PC-3 (cell line): Measurements from ENCODE around the gene TSHZ2. TPM values are rescaled to one million over a fixed set of nuclear protein-coding genes. Genes with fewer than 3 reads are reported as not detected.

Experiments
- ATAC-seq: fragments of 200-7000 bp; cut with Tn5 transposase; 2 replicates; pipeline ENCODE4 v1.9.1; 2020; ENCODE audit warnings: mild to moderate bottlenecking, moderate library complexity
- BruUV-seq: library from RNA; stranded (reverse); fragments of 400-500 nt; replicated peaks from 2 replicates; lab custom pipeline; 2021; lab: Mats Ljungman, UMichigan
- CTCF ChIA-PET: fragments of 300-600 bp; sonication (Branson Sonifier 250); formaldehyde crosslinking; loops from one replicate; lab custom pipeline; 2022; ENCODE audit warnings: antibody characterized with exemption; lab: Charles Lee
- POLR2A ChIA-PET: fragments of 300-600 bp; sonication (Branson Sonifier 250); formaldehyde crosslinking; loops from one replicate; lab custom pipeline; 2022; ENCODE audit warnings: antibody characterized with exemption; ENCODE audit not compliant: unreplicated experiment; lab: Charles Lee
- DNase-seq: peaks from one replicate; pipeline ENCODE4 v3.0.0-alpha.2; 2015
- H2AFZ ChIP-seq: fragments of 300-600 bp; sonication (generic); 2 replicates; pipeline ENCODE4 v1.6.0; 2016; ENCODE audit warnings: antibody characterized with exemption, low read length
- H3F3A ChIP-seq: fragments of 300-600 bp; sonication (generic); one replicate; pipeline ENCODE4 v1.6.0; 2017; ENCODE audit warnings: antibody characterized with exemption, low read length, control low read depth, mild to moderate bottlenecking; ENCODE audit not compliant: unreplicated experiment
- H3K27ac ChIP-seq: fragments of 300-600 bp; sonication (generic); 2 replicates; pipeline ENCODE4 v1.5.1; 2016; ENCODE audit warnings: mild to moderate bottlenecking, low read length
- H3K27me3 ChIP-seq: fragments of 300-600 bp; sonication (generic); 2 replicates; pipeline ENCODE4 v1.6.1; 2016; ENCODE audit warnings: low read length, mixed read lengths
- H3K36me3 ChIP-seq: fragments of 300-600 bp; sonication (generic); 2 replicates; pipeline ENCODE4 v1.6.1; 2016; ENCODE audit warnings: low read depth, mixed run types, low read length, mixed read lengths
- H3K4me1 ChIP-seq: fragments of 300-600 bp; sonication (generic); 2 replicates; pipeline ENCODE4 v1.5.1; 2016; ENCODE audit warnings: low read length; ENCODE audit not compliant: insufficient read depth
- H3K4me2 ChIP-seq: fragments of 300-600 bp; sonication (generic); 2 replicates; pipeline ENCODE4 v1.6.0; 2016; ENCODE audit warnings: low read length
- H3K4me3 ChIP-seq: fragments of 300-600 bp; sonication (generic); 2 replicates; pipeline ENCODE4 v1.5.1; 2016; ENCODE audit warnings: mild to moderate bottlenecking, low read length, mixed read lengths
- H3K79me2 ChIP-seq: fragments of 300-600 bp; sonication (generic); 2 replicates; pipeline ENCODE4 v1.6.1; 2017; ENCODE audit warnings: low read length, mixed read lengths
- H3K9ac ChIP-seq: fragments of 300-600 bp; sonication (generic); 2 replicates; pipeline ENCODE4 v1.6.0; 2016; ENCODE audit warnings: mild to moderate bottlenecking, low read length
- H3K9me2 ChIP-seq: fragments of 300-600 bp; sonication (generic); replicated peaks from 2 replicates; pipeline ENCODE4 v1.6.1; 2016; ENCODE audit warnings: mixed run types, low read length, mixed read lengths
- H3K9me3 ChIP-seq: fragments of 300-600 bp; sonication (generic); 2 replicates; pipeline ENCODE4 v1.6.1; 2016; ENCODE audit warnings: low read length, mixed read lengths
- H4K20me1 ChIP-seq: fragments of 300-600 bp; sonication (generic); 2 replicates; pipeline ENCODE4 v1.6.1; 2016; ENCODE audit warnings: low read length, mixed read lengths
- CTCF ChIP-seq: fragments of 300-600 bp; sonication (generic); conservative IDR thresholded peaks from 2 replicates; pipeline ENCODE4 v1.5.1; 2017; ENCODE audit warnings: antibody characterized with exemption, low read depth, mild to moderate bottlenecking, low read length
- EZH2 ChIP-seq: fragments of 300-600 bp; sonication (generic); IDR thresholded peaks from one replicate; pipeline ENCODE4 v1.6.1; 2017; ENCODE audit warnings: antibody characterized with exemption, mild to moderate bottlenecking, low read length; ENCODE audit not compliant: unreplicated experiment
- EZH2phosphoT487 ChIP-seq: fragments of 300-600 bp; sonication (generic); IDR thresholded peaks from 2 replicates; pipeline ENCODE4 v1.6.1; 2018; ENCODE audit warnings: mild to moderate bottlenecking, antibody characterized with exemption, low read length, borderline replicate concordance
- intact Hi-C: fragments of 100-400 bp; cut with micrococcal nuclease; formaldehyde crosslinking; loops from 2 replicates; pipeline ENCODE4 v1.9.0; 2023
- total RNA-seq: library from RNA; depleted of rRNA; stranded (reverse); fragments of >200 nt; gene quantifications from 2 replicates; pipeline ENCODE4 v1.2.3, GENCODE V29; 2014

TSHZ2 gene
- total RNA-seq, 1 experiment from 2014 or later, result not detected

DNA sequence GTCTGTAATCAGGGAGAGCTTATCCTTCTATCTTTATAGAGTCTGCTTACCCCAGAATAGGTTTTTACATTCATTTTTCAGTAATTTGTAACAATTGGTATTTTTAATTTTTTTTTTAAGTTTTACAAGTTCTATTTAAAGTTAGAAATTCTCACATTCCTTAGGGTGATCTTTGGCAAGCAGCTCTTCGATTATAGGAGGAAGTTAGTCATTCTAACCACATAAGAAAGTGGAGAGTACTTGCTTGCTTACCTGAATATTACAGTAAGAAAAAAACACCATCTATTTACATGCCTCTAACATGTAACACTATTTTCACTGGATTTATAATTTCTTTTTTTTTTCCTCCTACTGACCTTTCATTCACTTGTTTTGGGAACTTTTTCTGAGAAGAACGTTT is 6.7 kb downstream of the TSHZ2 start:
- ATAC-seq, result no peak
- no peaks in the 10 kb centered on the region for H3F3A ChIP-seq
- no peaks in the 10 kb centered on the region for H4K20me1 ChIP-seq
- H3K27ac ChIP-seq, result no peak overlapping the region
- H3K4me2 ChIP-seq, result no peak overlapping the region
- H3K27me3 ChIP-seq, result peaks cover 70% of the 10 kb centered on the region
- DNase-seq, result no peak
- no peaks in the 10 kb centered on the region for H3K9me2 ChIP-seq
- intact Hi-C loops, result no loop called here
- POLR2A ChIA-PET, result interaction anchor here (0.6 kb wide), 1 partner anchor 119 kb away, joined by 3 read pairs; no protein-coding TSS in a partner anchor
- no peaks in the 10 kb centered on the region for H3K9me3 ChIP-seq
- H3K79me2 ChIP-seq, result no peaks in the 10 kb centered on the region
- TF ChIP-seq EZH2phosphoT487 (no peak), EZH2 (no peak), CTCF (no peak)
- H3K9ac ChIP-seq, result no peak overlapping the region
- no TSS peak for BruUV-seq
- no peaks in the 10 kb centered on the region for H3K36me3 ChIP-seq
- H3K4me3 ChIP-seq, result no peak overlapping the region
- no peak overlapping the region for H2AFZ ChIP-seq
- no peaks in the 10 kb centered on the region for H3K4me1 ChIP-seq
- CTCF ChIA-PET, result no interaction called here

DNA sequence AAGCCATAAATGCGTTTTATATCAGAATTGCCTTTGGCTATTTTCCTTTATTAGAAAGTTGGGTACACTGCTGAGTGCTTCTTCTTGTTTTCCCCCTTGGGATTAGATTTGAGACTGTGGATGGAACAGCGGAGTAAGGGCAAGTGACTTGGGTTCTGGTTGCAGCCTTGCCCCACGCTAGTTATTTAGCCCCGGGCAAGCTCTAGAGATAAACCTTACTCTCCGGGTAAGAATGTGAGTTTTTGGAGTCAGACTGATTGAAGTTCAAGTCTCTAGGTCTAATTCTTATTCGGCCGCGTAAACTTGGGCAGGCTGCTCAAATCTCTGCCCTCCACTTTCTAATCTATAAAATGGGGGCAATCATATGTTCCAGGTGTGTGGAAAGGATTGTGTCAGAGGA is 8.9 kb downstream of the TSHZ2 start:
- no peaks in the 10 kb centered on the region for H3F3A ChIP-seq
- no peak overlapping the region for H3K4me3 ChIP-seq
- intact Hi-C loops, result no loop called here
- POLR2A ChIA-PET, result no interaction called here
- no peak overlapping the region for H3K9ac ChIP-seq
- H3K4me2 ChIP-seq, result no peak overlapping the region
- BruUV-seq, result no TSS peak
- H3K27ac ChIP-seq, result no peak overlapping the region
- ATAC-seq, result no peak
- no peaks in the 10 kb centered on the region for H3K9me3 ChIP-seq
- CTCF ChIA-PET, result no interaction called here
- H3K36me3 ChIP-seq, result no peaks in the 10 kb centered on the region
- no peaks in the 10 kb centered on the region for H4K20me1 ChIP-seq
- no peak for TF ChIP-seq EZH2phosphoT487
- no peak for TF ChIP-seq CTCF
- TF ChIP-seq EZH2, result no peak
- no peaks in the 10 kb centered on the region for H3K4me1 ChIP-seq
- peaks cover 81% of the 10 kb centered on the region for H3K27me3 ChIP-seq
- no peaks in the 10 kb centered on the region for H3K9me2 ChIP-seq
- no peaks in the 10 kb centered on the region for H3K79me2 ChIP-seq
- DNase-seq, result no peak
- no peak overlapping the region for H2AFZ ChIP-seq

- Histone ChIP-seq H3K79me2 (no peaks in the 10 kb centered on the region), H2AFZ (no peak overlapping the region), H3K9ac (no peak overlapping the region), H3K27ac (no peak overlapping the region), H4K20me1 (no peaks in the 10 kb centered on the region), H3K9me3 (no peaks in the 10 kb centered on the region), H3K4me2 (no peak overlapping the region), H3K4me3 (no peak overlapping the region), H3K4me1 (no peaks in the 10 kb centered on the region), H3K36me3 (no peaks in the 10 kb centered on the region), H3F3A (no peaks in the 10 kb centered on the region), H3K27me3 (peaks cover 72% of the 10 kb centered on the region), H3K9me2 (no peaks in the 10 kb centered on the region)
- intact Hi-C loops, result no loop called here
- TF ChIP-seq CTCF (no peak), EZH2 (no peak), EZH2phosphoT487 (no peak)
- BruUV-seq, result no TSS peak
- ATAC-seq (no peak), DNase-seq (no peak)
- POLR2A ChIA-PET, result no interaction called here
- CTCF ChIA-PET, result no interaction called here
These were observed 11.7 kb downstream of the TSHZ2 start for GRCh38 chr20:52983726-52984450.
